Measurements from ENCODE around the gene CD200.
"Not testable (repeated sequence)": the region's sequence is repeated elsewhere in the genome, so short reads cannot be mapped to it uniquely, and the experiment has no call there.

CD200 gene

GRCh38 chr3:112378347-112378746 is 45.4 kb downstream of the CD200 start:
- H3K4me1 ChIP-seq (ENCODE audit: insufficient read depth, low read length), result not testable (repeated sequence)

GRCh38 chr3:112379020-112379690 is 46.2 kb downstream of the CD200 start:
- Histone ChIP-seq H3K4me1 (ENCODE audit: insufficient read depth, low read length) (peaks cover 8% of the 10 kb centered on the region; the same call in 1 of the 2 replicates), H3K9me3 (ENCODE audit: control insufficient read depth, insufficient read depth, low read length) (no peaks in the 10 kb centered on the region), H3K9ac (ENCODE audit: low read depth, low read length) (no peak overlapping the region), H3K36me3 (ENCODE audit: insufficient read depth, low read length) (no peaks in the 10 kb centered on the region)

More at GRCh38 chr3:112378347-112378746, 45.4 kb downstream of the CD200 start:
- H3K36me3 ChIP-seq (ENCODE audit: insufficient read depth, low read length); H3K9ac ChIP-seq (ENCODE audit: low read depth, low read length); H3K9me3 ChIP-seq (ENCODE audit: control insufficient read depth, insufficient read depth, low read length): not testable (repeated sequence)

GRCh38 chr3:112381673-112382542 is 49.0 kb downstream of the CD200 start:
- no peaks in the 10 kb centered on the region for H3K36me3 ChIP-seq (ENCODE audit: insufficient read depth, low read length)
- no peaks in the 10 kb centered on the region for H3K9me3 ChIP-seq (ENCODE audit: control insufficient read depth, insufficient read depth, low read length)
- H3K9ac ChIP-seq (ENCODE audit: low read depth, low read length), result no peak overlapping the region
- peaks cover 8% of the 10 kb centered on the region; the same call in 1 of the 2 replicates for H3K4me1 ChIP-seq (ENCODE audit: insufficient read depth, low read length)

- Histone ChIP-seq H3K9ac (ENCODE audit: low read depth, low read length) (no peak overlapping the region), H3K4me1 (ENCODE audit: insufficient read depth, low read length) (peaks cover 8% of the 10 kb centered on the region; the same call in 1 of the 2 replicates), H3K36me3 (ENCODE audit: insufficient read depth, low read length) (no peaks in the 10 kb centered on the region), H3K9me3 (ENCODE audit: control insufficient read depth, insufficient read depth, low read length) (no peaks in the 10 kb centered on the region)
Observed at GRCh38 chr3:112382543-112383160, 49.7 kb downstream of the CD200 start.

GRCh38 chr3:112384769-112385168 is 51.8 kb downstream of the CD200 start:
- peaks cover 13% of the 10 kb centered on the region for H3K4me1 ChIP-seq (ENCODE audit: insufficient read depth, low read length)

GRCh38 chr3:112388972-112389371 is 56.0 kb downstream of the CD200 start:
- no peaks in the 10 kb centered on the region for H3K36me3 ChIP-seq (ENCODE audit: insufficient read depth, low read length)
- peaks cover 28% of the 10 kb centered on the region for H3K4me1 ChIP-seq (ENCODE audit: insufficient read depth, low read length)
- peaks cover 11% of the 10 kb centered on the region for H3K9me3 ChIP-seq (ENCODE audit: control insufficient read depth, insufficient read depth, low read length)
- H3K9ac ChIP-seq (ENCODE audit: low read depth, low read length), result no peak overlapping the region

More at GRCh38 chr3:112384769-112385168, 51.8 kb downstream of the CD200 start:
- no peaks in the 10 kb centered on the region for H3K9me3 ChIP-seq (ENCODE audit: control insufficient read depth, insufficient read depth, low read length)
- H3K36me3 ChIP-seq (ENCODE audit: insufficient read depth, low read length), result no peaks in the 10 kb centered on the region
- H3K9ac ChIP-seq (ENCODE audit: low read depth, low read length), result no peak overlapping the region

GRCh38 chr3:112389961-112390360 is 57.0 kb downstream of the CD200 start:
- H3K9ac ChIP-seq (ENCODE audit: low read depth, low read length), result no peak overlapping the region
- no peaks in the 10 kb centered on the region for H3K36me3 ChIP-seq (ENCODE audit: insufficient read depth, low read length)
- H3K4me1 ChIP-seq (ENCODE audit: insufficient read depth, low read length), result peaks cover 28% of the 10 kb centered on the region

GRCh38 chr3:112390783-112391641 is 58.1 kb downstream of the CD200 start:
- Histone ChIP-seq H3K4me1 (ENCODE audit: insufficient read depth, low read length) (peaks cover 28% of the 10 kb centered on the region), H3K9ac (ENCODE audit: low read depth, low read length) (no peak overlapping the region), H3K36me3 (ENCODE audit: insufficient read depth, low read length) (no peaks in the 10 kb centered on the region), H3K9me3 (ENCODE audit: control insufficient read depth, insufficient read depth, low read length) (peaks cover 11% of the 10 kb centered on the region)

More at GRCh38 chr3:112389961-112390360, 57.0 kb downstream of the CD200 start:
- peaks cover 11% of the 10 kb centered on the region for H3K9me3 ChIP-seq (ENCODE audit: control insufficient read depth, insufficient read depth, low read length)

- Histone ChIP-seq H3K4me1 (ENCODE audit: insufficient read depth, low read length) (peaks cover 28% of the 10 kb centered on the region), H3K9me3 (ENCODE audit: control insufficient read depth, insufficient read depth, low read length) (peaks cover 11% of the 10 kb centered on the region), H3K9ac (ENCODE audit: low read depth, low read length) (no peak overlapping the region), H3K36me3 (ENCODE audit: insufficient read depth, low read length) (no peaks in the 10 kb centered on the region)
Observed at GRCh38 chr3:112391648-112392047, 58.7 kb downstream of the CD200 start.

GRCh38 chr3:112392393-112393359 is 59.7 kb downstream of the CD200 start:
- H3K9ac ChIP-seq (ENCODE audit: low read depth, low read length), result no peak overlapping the region
- peaks cover 32% of the 10 kb centered on the region for H3K4me1 ChIP-seq (ENCODE audit: insufficient read depth, low read length)
- peaks cover 11% of the 10 kb centered on the region for H3K9me3 ChIP-seq (ENCODE audit: control insufficient read depth, insufficient read depth, low read length)

GRCh38 chr3:112393360-112393728 is 60.4 kb downstream of the CD200 start:
- no peak overlapping the region for H3K9ac ChIP-seq (ENCODE audit: low read depth, low read length)
- H3K4me1 ChIP-seq (ENCODE audit: insufficient read depth, low read length), result peaks cover 36% of the 10 kb centered on the region
- no peaks in the 10 kb centered on the region for H3K36me3 ChIP-seq (ENCODE audit: insufficient read depth, low read length)
- H3K9me3 ChIP-seq (ENCODE audit: control insufficient read depth, insufficient read depth, low read length), result peaks cover 11% of the 10 kb centered on the region

More at GRCh38 chr3:112392393-112393359, 59.7 kb downstream of the CD200 start:
- no peaks in the 10 kb centered on the region for H3K36me3 ChIP-seq (ENCODE audit: insufficient read depth, low read length)

GRCh38 chr3:112394003-112394640 is 61.2 kb downstream of the CD200 start:
- Histone ChIP-seq H3K9ac (ENCODE audit: low read depth, low read length) (no peak overlapping the region), H3K4me1 (ENCODE audit: insufficient read depth, low read length) (peaks cover 36% of the 10 kb centered on the region), H3K36me3 (ENCODE audit: insufficient read depth, low read length) (no peaks in the 10 kb centered on the region), H3K9me3 (ENCODE audit: control insufficient read depth, insufficient read depth, low read length) (peaks cover 11% of the 10 kb centered on the region)

Data from ES-I3 (cell line).